Astrocyte of the spinal cord (primary cell): ENCODE results near the gene FTO.

Source experiments
- DNase-seq: peaks from one replicate; pipeline ENCODE4 v3.0.0; 2011; ENCODE audit warnings: low read depth, low spot score
- H3K4me3 ChIP-seq: 2 replicates; pipeline ENCODE4 v1.5.1; 2011; ENCODE audit warnings: low read depth, mild to moderate bottlenecking, low read length, moderate library complexity
- in situ Hi-C: cut with HindIII; loops from 2 replicates; pipeline ENCODE4 v1.10.0; 2017; ENCODE audit warnings: low sequenced_read_pairs
- TF ChIP-seq, protein P1 (sequence below): IDR thresholded peaks from 2 replicates; pipeline ENCODE4 v1.5.1; 2012; ENCODE audit warnings: low read depth, mild to moderate bottlenecking, low read length, inconsistent platforms

Gene FTO

GRCh38 chr16:53863861-53864260, 159.9 kb downstream of the FTO start:
- TF ChIP-seq, protein P1, sequence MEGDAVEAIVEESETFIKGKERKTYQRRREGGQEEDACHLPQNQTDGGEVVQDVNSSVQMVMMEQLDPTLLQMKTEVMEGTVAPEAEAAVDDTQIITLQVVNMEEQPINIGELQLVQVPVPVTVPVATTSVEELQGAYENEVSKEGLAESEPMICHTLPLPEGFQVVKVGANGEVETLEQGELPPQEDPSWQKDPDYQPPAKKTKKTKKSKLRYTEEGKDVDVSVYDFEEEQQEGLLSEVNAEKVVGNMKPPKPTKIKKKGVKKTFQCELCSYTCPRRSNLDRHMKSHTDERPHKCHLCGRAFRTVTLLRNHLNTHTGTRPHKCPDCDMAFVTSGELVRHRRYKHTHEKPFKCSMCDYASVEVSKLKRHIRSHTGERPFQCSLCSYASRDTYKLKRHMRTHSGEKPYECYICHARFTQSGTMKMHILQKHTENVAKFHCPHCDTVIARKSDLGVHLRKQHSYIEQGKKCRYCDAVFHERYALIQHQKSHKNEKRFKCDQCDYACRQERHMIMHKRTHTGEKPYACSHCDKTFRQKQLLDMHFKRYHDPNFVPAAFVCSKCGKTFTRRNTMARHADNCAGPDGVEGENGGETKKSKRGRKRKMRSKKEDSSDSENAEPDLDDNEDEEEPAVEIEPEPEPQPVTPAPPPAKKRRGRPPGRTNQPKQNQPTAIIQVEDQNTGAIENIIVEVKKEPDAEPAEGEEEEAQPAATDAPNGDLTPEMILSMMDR: no peak
- no peak overlapping the region for H3K4me3 ChIP-seq
- DNase-seq: no peak
- in situ Hi-C loops: no loop called here

DNA sequence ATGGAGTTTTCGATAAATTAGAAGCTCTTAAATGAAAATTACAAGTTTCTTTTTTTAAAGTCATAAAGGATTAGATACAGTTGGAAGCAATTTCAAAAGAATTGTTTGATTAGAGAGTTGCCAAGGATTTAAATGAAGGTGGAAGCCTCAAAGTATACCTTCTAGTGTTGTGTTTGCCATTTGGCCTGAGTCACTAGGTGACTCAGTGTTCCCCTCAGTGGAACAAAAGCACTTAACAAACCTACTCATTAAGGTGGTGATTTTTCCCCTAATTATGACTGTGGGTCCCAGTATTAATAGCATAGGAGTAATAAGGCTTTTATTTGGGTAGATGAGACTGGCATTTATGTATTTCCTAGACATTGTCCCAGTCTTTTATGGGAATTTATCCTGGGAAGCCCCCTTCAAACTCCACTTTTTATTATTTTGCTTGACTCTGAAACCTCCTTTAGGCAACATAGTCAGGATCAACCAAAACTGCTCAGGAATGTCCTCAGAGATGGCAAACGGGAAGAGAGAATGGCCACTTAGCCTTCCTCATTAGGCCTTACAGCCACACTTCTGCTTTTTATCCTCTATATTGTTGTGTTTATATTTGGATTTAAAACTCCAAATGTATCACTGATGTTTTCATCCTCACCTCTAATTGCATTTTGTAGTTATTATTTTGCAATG, 161.0 kb downstream of the FTO start:
- DNase-seq: peak; percentile 71
- H3K4me3 ChIP-seq: no peak overlapping the region
- in situ Hi-C loops: no loop called here
- TF ChIP-seq, protein P1: no peak

- H3K4me3 ChIP-seq: no peak overlapping the region
- in situ Hi-C loops: no loop called here
- DNase-seq: peak; percentile 46
- TF ChIP-seq, protein P1: no peak
Observed at GRCh38 chr16:53865494-53865863, 161.5 kb downstream of the FTO start.

DNA sequence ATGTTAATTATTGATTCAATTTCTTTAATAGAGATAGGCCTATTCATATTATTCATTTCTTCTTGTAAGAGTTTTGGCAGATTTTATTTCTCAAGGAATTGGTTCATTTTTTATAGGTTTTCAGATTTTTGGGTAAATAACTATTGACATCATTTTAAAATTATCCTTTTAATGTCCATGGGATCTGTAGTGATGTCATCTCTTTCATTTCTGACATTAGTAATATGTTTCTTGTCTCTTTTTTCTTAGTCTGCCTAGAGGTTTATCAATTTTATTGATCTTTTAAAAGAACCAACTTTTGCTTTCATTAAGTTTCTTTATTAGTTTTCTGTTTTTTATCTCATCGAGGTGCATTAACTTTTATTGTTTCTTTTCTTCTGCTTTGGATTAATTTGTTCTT, 162.6 kb downstream of the FTO start:
- no peak overlapping the region for H3K4me3 ChIP-seq
- no peak for DNase-seq
- in situ Hi-C loops: no loop called here
- TF ChIP-seq, protein P1: no peak

DNA sequence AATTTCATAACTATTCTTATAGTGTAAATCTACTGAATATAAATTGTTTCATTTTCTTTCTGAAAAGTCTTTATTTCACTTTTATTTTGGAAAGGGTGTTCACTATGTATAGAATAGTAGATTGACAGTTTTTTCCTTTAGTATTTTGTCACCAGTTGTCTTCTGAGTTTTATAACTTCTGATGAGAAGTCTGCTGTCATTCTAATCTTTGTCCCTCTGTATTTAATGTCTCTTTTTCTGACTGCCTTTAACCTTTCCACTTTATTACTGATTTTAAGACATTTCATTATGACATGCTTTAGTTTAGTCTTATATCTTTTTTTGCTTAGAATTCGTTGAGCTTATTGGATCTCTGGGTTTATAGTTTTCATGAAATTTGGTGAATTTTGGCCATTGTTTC, 166.9 kb downstream of the FTO start:
- TF ChIP-seq, protein P1: no peak
- no peak for DNase-seq
- H3K4me3 ChIP-seq: no peak overlapping the region
- in situ Hi-C loops: no loop called here

DNA sequence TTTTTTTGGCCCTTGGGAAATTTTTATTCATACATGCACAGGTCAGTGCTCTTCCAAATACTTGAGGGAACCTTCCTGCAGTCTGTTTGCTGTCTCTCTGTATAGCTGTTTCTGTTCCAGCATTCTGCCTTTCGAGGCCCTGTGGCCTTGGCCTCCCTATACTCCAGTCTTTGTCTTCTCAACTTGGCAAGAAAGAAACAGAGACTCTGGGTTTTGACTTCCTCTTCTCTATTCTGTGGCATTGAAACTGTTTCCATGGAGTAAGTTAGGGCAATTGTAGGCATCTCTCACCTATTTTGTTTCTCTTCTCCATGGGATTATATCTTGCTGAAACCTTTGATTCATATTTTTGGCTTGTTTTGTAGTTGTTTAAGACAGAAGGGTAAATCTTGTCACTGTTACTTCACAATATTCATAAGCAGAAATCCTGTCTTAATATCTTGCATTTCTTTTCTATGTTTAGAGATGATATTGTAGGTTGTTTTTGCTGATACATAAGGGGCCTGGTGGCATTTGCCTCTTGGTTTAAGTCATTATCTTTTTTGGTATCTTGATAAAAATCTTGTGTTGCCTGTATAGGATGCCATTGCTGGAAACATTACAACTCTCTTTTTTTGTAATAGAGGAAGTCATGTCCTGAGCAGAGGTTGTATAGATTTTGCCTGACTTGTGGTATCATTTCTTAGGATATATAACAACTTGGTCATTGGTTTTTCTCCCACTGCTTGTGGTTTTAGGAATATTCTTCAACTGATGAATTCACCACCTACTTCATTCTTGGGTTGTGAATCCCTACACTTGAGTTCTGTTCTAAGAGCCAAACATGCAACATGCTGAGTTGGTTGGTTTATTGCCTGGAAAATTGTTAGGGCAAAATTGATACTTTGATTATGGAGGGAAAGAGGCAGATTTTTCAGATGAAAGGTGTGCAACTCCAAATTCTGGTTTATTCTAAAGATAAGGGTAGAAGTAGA, 168.6 kb downstream of the FTO start:
- no peak overlapping the region for H3K4me3 ChIP-seq
- TF ChIP-seq, protein P1: no peak
- in situ Hi-C loops: no loop called here
- DNase-seq: peak; percentile 90
